K562 (cell line): ENCODE results near the gene MEAF6. TPM values are rescaled to one million over a fixed set of nuclear protein-coding genes. Genes with fewer than 3 reads are reported as not detected.

Experiments
- ATAC-seq: fragments of 200-7000 bp; cut with Tn5 transposase; 3 replicates; pipeline ENCODE4 v1.9.1; 2020; ENCODE audit warnings: moderate library complexity
- BruUV-seq: library from RNA; stranded (reverse); fragments of 400-500 nt; replicated peaks from 2 replicates; lab custom pipeline; 2021; lab: Mats Ljungman, UMichigan
- CTCF ChIA-PET: fragments of 300-600 bp; formaldehyde crosslinking; extraction: SDS; loops from one replicate; lab custom pipeline; 2021; ENCODE audit warnings: low intra/inter-chr PET ratio; lab: Yijun Ruan, JAX
- POLR2A ChIA-PET: fragments of 300-600, 350-650 bp; sonication (Branson Sonifier 250); formaldehyde crosslinking; extraction: SDS; loops from one replicate; lab custom pipeline; 2021; ENCODE audit warnings: antibody characterized with exemption, inconsistent platforms; lab: Yijun Ruan, JAX
- DNase-seq, 4 experiments: peaks; one replicate each; pipeline versions ENCODE4 v3.0.0 to v3.0.0-alpha.2; 2011 to 2018; ENCODE audit warnings: low spot score in 3 of 4, mixed read lengths in 3 of 4; ENCODE audit errors: extremely low read depth in 1 of 4
- FAIRE-seq: peaks from 2 replicates; lab custom pipeline; 2011; peaks lifted over from hg19 to GRCh38; lab: Jason Lieb, UNC
- H2AFZ ChIP-seq: 2 replicates; pipeline ENCODE4 v1.6.0; 2011; ENCODE audit warnings: low read depth, low read length, control low read depth, inconsistent platforms
- H3K27ac ChIP-seq: fragments of 200-600 bp; 3 replicates; pipeline ENCODE4 v1.8.0; 2011; ENCODE audit warnings: low read depth, mild to moderate bottlenecking, control low read depth, inconsistent platforms, low read length, moderate library complexity, mixed read lengths; ENCODE audit errors: extremely low read depth
- H3K27me3 ChIP-seq, 2 experiments: fragments of 300-600 bp in 1 of 2; 2 replicates in 1 of 2; 3 replicates in 1 of 2; pipeline versions ENCODE4 v1.6.0 to v1.8.0; 2011; ENCODE audit warnings: inconsistent platforms in 2 of 2, low read length in 2 of 2, mild to moderate bottlenecking in 1 of 2, mixed read lengths in 1 of 2, moderate library complexity in 1 of 2; ENCODE audit not compliant: control insufficient read depth in 2 of 2, insufficient read depth in 2 of 2
- H3K36me3 ChIP-seq: fragments of 300-600 bp; 3 replicates; pipeline ENCODE4 v1.8.0; 2011; ENCODE audit warnings: mild to moderate bottlenecking, low read length, inconsistent platforms; ENCODE audit not compliant: control insufficient read depth, insufficient read depth
- H3K4me1 ChIP-seq, 2 experiments: fragments of 200-600 bp in 1 of 2; replicated peaks in 1 of 2; 2 replicates in 1 of 2; 3 replicates in 1 of 2; pipeline versions ENCODE4 v1.5.1 to v1.8.0; 2011; ENCODE audit warnings: inconsistent platforms in 2 of 2, low read length in 2 of 2, mild to moderate bottlenecking in 1 of 2, mixed read lengths in 1 of 2, moderate library complexity in 1 of 2; ENCODE audit not compliant: control insufficient read depth in 2 of 2, insufficient read depth in 2 of 2
- H3K4me2 ChIP-seq: 2 replicates; pipeline ENCODE4 v1.6.1; 2011; ENCODE audit warnings: low read length, control low read depth, inconsistent platforms, mixed read lengths; ENCODE audit not compliant: insufficient read depth
- H3K4me3 ChIP-seq: fragments of 200-600 bp; sonication (generic), shearing (Covaris generic); 2 replicates; pipeline ENCODE4 v1.5.1; 2016; ENCODE audit warnings: control low read depth, inconsistent platforms
- H3K79me2 ChIP-seq: fragments of 200-600 bp; 3 replicates; pipeline ENCODE4 v1.8.0; 2011; ENCODE audit warnings: low read length, inconsistent platforms; ENCODE audit not compliant: control insufficient read depth, insufficient read depth
- H3K9ac ChIP-seq, 2 experiments: 2 replicates each; pipeline versions ENCODE4 v1.6.0 to v1.6.1; 2011; ENCODE audit warnings: low read depth in 2 of 2, low read length in 2 of 2, control low read depth in 1 of 2, inconsistent platforms in 1 of 2, mild to moderate bottlenecking in 1 of 2, mixed read lengths in 1 of 2; ENCODE audit not compliant: insufficient read depth in 1 of 2
- H3K9me1 ChIP-seq: one replicate; pipeline ENCODE4 v1.6.0; 2011; ENCODE audit warnings: inconsistent platforms, mild to moderate bottlenecking, low read length, moderate library complexity; ENCODE audit not compliant: control insufficient read depth, insufficient read depth
- H3K9me3 ChIP-seq: replicated peaks from 2 replicates; pipeline ENCODE4 v1.5.1; 2011; ENCODE audit warnings: low read depth, low read length, inconsistent platforms; ENCODE audit not compliant: control insufficient read depth, insufficient read depth
- H4K20me1 ChIP-seq: replicated peaks from 2 replicates; pipeline ENCODE4 v1.6.1; 2011; ENCODE audit warnings: low read length, inconsistent platforms, mixed read lengths; ENCODE audit not compliant: control insufficient read depth, insufficient read depth
- EWSR1 ChIP-seq: fragments of 450-650 bp; IDR thresholded peaks from 2 replicates; pipeline ENCODE4 v1.6.1; 2018; ENCODE audit warnings: borderline replicate concordance, mild to moderate bottlenecking, low read depth, moderate library complexity; ENCODE audit not compliant: partially characterized antibody
- RERE ChIP-seq: sonication (generic); formaldehyde crosslinking; IDR thresholded peaks from 2 replicates; pipeline ENCODE4 v1.8.0; 2023; ENCODE audit warnings: missing genetic modification reagents, mild to moderate bottlenecking, borderline replicate concordance
- WGBS: fragments of 100-300 bp; shearing (Covaris generic); methylation state at CpG from one replicate; pipeline ENCODE4 v1.1.6; 2016; ENCODE audit warnings: low coverage, mixed read lengths; ENCODE audit not compliant: insufficient coverage; ENCODE audit errors: missing lambda C conversion rate; 5-methylcytosine and 5-hydroxymethylcytosine counted together
- in situ Hi-C: fragments of 300-500 bp; cut with MboI; formaldehyde crosslinking; loops from 4 replicates; pipeline ENCODE4 v1.15.0; 2018; ENCODE audit warnings: inconsistent platforms, mixed read lengths
- intact Hi-C: fragments of 100-400 bp; cut with micrococcal nuclease; formaldehyde crosslinking; loops from 2 replicates; pipeline ENCODE4 v1.14.2; 2022
- polyA plus RNA-seq, 8 experiments: library from polyadenylated mRNA; depleted of rRNA in 4 of 8; stranded (reverse) in 5 of 8; unstranded in 3 of 8; fragments of >200 nt; fragmentation: Nextera tagmentation in 2 of 8; fragmentation: Illumina TruSeq in 1 of 8; extraction: Ambion mirVana in 2 of 8; extraction: Trizol in 1 of 8; gene quantifications; 2 replicates each; pipeline versions ENCODE4 v1.2.1 to v1.2.3, GENCODE V29; 2011 to 2014; ENCODE audit warnings: inconsistent platforms in 1 of 8, missing spikeins in 1 of 8
- total RNA-seq, 7 experiments: library from RNA; depleted of rRNA in 6 of 7; stranded (reverse); fragments of >200 nt in 6 of 7; fragmentation: Illumina TruSeq in 2 of 7; extraction: Trizol in 2 of 7; gene quantifications; 2 replicates each; pipeline versions ENCODE4 v1.2.1 to v1.2.3, GENCODE V29; 2011 to 2021; ENCODE audit warnings: low replicate concordance in 1 of 7

The MEAF6 gene
- total and polyA plus RNA-seq, 9 of the 15 experiments (the other 6 are each of a cell fraction or from before 2014, with no cell fraction given): 55.0 to 151 (median 92.3) TPM

GRCh38 chr1:37473431-37474045 lies 41.0 kb downstream of the MEAF6 start (continued):
- TF ChIP-seq RERE: no peak
- TF ChIP-seq, all 486 proteins: peak for 17

- no peak for DNase-seq
- peaks cover 40 to 50% of the 10 kb centered on the region in 2 experiments for H3K4me1 ChIP-seq
- no peaks in the 10 kb centered on the region for H3K9me3 ChIP-seq
- ChIA-PET CTCF (no interaction called here), POLR2A (interaction anchor here (0.9 to 7.6 kb wide), 2 partner anchors 12 to 1086 kb away, joined by 5 to 118 read pairs; no protein-coding TSS in a partner anchor)
- no TSS peak for BruUV-seq
- no peak for TF ChIP-seq EWSR1
- FAIRE-seq: no peak
- no peak overlapping the region for H3K9ac ChIP-seq
- no peak overlapping the region for H3K27ac ChIP-seq
- in situ Hi-C loops: no loop called here
- ATAC-seq: no peak
- H3K79me2 ChIP-seq: peaks cover 36% of the 10 kb centered on the region
- 0 out of 5 replicates have a peak, but pooled peaks cover 0 to 3% of the 10 kb centered on the region in 2 experiments for H3K27me3 ChIP-seq
- H3K36me3 ChIP-seq: peaks cover 27% of the 10 kb centered on the region; the same call in 2 of the 3 replicates
- no peak overlapping the region for H2AFZ ChIP-seq
- peaks cover 26% of the 10 kb centered on the region for H4K20me1 ChIP-seq
- 48% methylated on average over 1 of the region's 1 CpG for WGBS
- H3K9me1 ChIP-seq: peaks cover 2% of the 10 kb centered on the region
- no peak overlapping the region for H3K4me2 ChIP-seq
- no peak overlapping the region for H3K4me3 ChIP-seq
- intact Hi-C loops: loop anchor here (10.0 kb wide), 1 partner anchor 82 kb away; the partner anchor contains the start of genes DNALI1 and SNIP1
These were observed 41.6 kb downstream of the MEAF6 start for GRCh38 chr1:37472994-37473393.
